ENCODE results near the gene CNDP2.

The CNDP2 gene

GRCh38 chr18:74547860-74548259 is 51.7 kb downstream of the CNDP2 start:
- no peak overlapping the region for H3K4me3 ChIP-seq (ENCODE audit: low read length)
- TF ChIP-seq EZH2 (optimal IDR thresholded peaks at IDR 0.05; ENCODE audit: low read depth, low read length) (no peak), CTCF (IDR thresholded peaks at IDR 0.05; ENCODE audit: low read length) (no peak), EZH2phosphoT487 (IDR thresholded peaks at IDR 0.05; ENCODE audit: low read length) (no peak)

GRCh38 chr18:74549591-74550104 is 53.5 kb downstream of the CNDP2 start:
- Histone ChIP-seq H3K27me3 (replicated peaks; ENCODE audit: insufficient read depth, low read length) (no peaks in the 10 kb centered on the region), H3K36me3 (replicated peaks; ENCODE audit: insufficient read depth, low read length) (no peaks in the 10 kb centered on the region), H3K9me2 (replicated peaks; ENCODE audit: insufficient read depth, low read length) (no peaks in the 10 kb centered on the region), H3K27ac (ENCODE audit: low read length) (no peak overlapping the region), H2AFZ (ENCODE audit: low read length) (no peak overlapping the region), H3K4me2 (ENCODE audit: low read depth, low read length) (no peak overlapping the region), H3K4me3 (ENCODE audit: low read length) (no peak overlapping the region), H3K9me3 (replicated peaks; ENCODE audit: insufficient read depth, low read length) (no peaks in the 10 kb centered on the region), H3K4me1 (ENCODE audit: low read length) (peaks cover 6% of the 10 kb centered on the region), H4K20me1 (ENCODE audit: insufficient read depth, low read length) (no peaks in the 10 kb centered on the region), H3K9ac (ENCODE audit: low read length) (no peak overlapping the region), H3K79me2 (ENCODE audit: low read length) (no peaks in the 10 kb centered on the region), H3F3A (ENCODE audit: insufficient read depth, low read length) (no peaks in the 10 kb centered on the region)
- no peak for DNase-seq
- TF ChIP-seq EZH2 (optimal IDR thresholded peaks at IDR 0.05; ENCODE audit: low read depth, low read length) (no peak), CTCF (IDR thresholded peaks at IDR 0.05; ENCODE audit: low read length) (no peak), EZH2phosphoT487 (IDR thresholded peaks at IDR 0.05; ENCODE audit: low read length) (no peak)

More at GRCh38 chr18:74547860-74548259, 51.7 kb downstream of the CNDP2 start:
- H3K4me1 ChIP-seq (ENCODE audit: low read length): peaks cover 6% of the 10 kb centered on the region
- no peak for DNase-seq
- no peaks in the 10 kb centered on the region for H3K36me3 ChIP-seq (replicated peaks; ENCODE audit: insufficient read depth, low read length)
- H2AFZ ChIP-seq (ENCODE audit: low read length): no peak overlapping the region
- H3K9ac ChIP-seq (ENCODE audit: low read length): no peak overlapping the region
- H3K27ac ChIP-seq (ENCODE audit: low read length): no peak overlapping the region
- no peaks in the 10 kb centered on the region for H3K9me3 ChIP-seq (replicated peaks; ENCODE audit: insufficient read depth, low read length)
- H4K20me1 ChIP-seq (ENCODE audit: insufficient read depth, low read length): no peaks in the 10 kb centered on the region
- H3K27me3 ChIP-seq (replicated peaks; ENCODE audit: insufficient read depth, low read length): no peaks in the 10 kb centered on the region
- no peak overlapping the region for H3K4me2 ChIP-seq (ENCODE audit: low read depth, low read length)
- no peaks in the 10 kb centered on the region for H3F3A ChIP-seq (ENCODE audit: insufficient read depth, low read length)
- no peaks in the 10 kb centered on the region for H3K79me2 ChIP-seq (ENCODE audit: low read length)
- no peaks in the 10 kb centered on the region for H3K9me2 ChIP-seq (replicated peaks; ENCODE audit: insufficient read depth, low read length)

- H3K9me2 ChIP-seq (replicated peaks; ENCODE audit: insufficient read depth, low read length): no peaks in the 10 kb centered on the region
- no peaks in the 10 kb centered on the region for H3F3A ChIP-seq (ENCODE audit: insufficient read depth, low read length)
- no peaks in the 10 kb centered on the region for H3K79me2 ChIP-seq (ENCODE audit: low read length)
- no peak overlapping the region for H3K4me3 ChIP-seq (ENCODE audit: low read length)
- no peaks in the 10 kb centered on the region for H4K20me1 ChIP-seq (ENCODE audit: insufficient read depth, low read length)
- no peak for DNase-seq
- H3K9ac ChIP-seq (ENCODE audit: low read length): no peak overlapping the region
- no peak overlapping the region for H2AFZ ChIP-seq (ENCODE audit: low read length)
- no peak overlapping the region for H3K4me2 ChIP-seq (ENCODE audit: low read depth, low read length)
- H3K27me3 ChIP-seq (replicated peaks; ENCODE audit: insufficient read depth, low read length): no peaks in the 10 kb centered on the region
- H3K9me3 ChIP-seq (replicated peaks; ENCODE audit: insufficient read depth, low read length): no peaks in the 10 kb centered on the region
- H3K27ac ChIP-seq (ENCODE audit: low read length): no peak overlapping the region
- TF ChIP-seq EZH2phosphoT487 (IDR thresholded peaks at IDR 0.05; ENCODE audit: low read length): no peak
- no peak for TF ChIP-seq EZH2 (optimal IDR thresholded peaks at IDR 0.05; ENCODE audit: low read depth, low read length)
- no peak for TF ChIP-seq CTCF (IDR thresholded peaks at IDR 0.05; ENCODE audit: low read length)
- H3K4me1 ChIP-seq (ENCODE audit: low read length): peaks cover 6% of the 10 kb centered on the region
- H3K36me3 ChIP-seq (replicated peaks; ENCODE audit: insufficient read depth, low read length): no peaks in the 10 kb centered on the region
Observed at GRCh38 chr18:74550886-74551285, 54.7 kb downstream of the CNDP2 start.

Measured in MM.1S (cell line).